GM12872 (cell line): ENCODE data around the gene TSHZ2.

Experiments
- TF ChIP-seq, protein P1 (sequence below): IDR thresholded peaks from 3 replicates; pipeline ENCODE4 v1.5.1; 2011; ENCODE audit warnings: low read depth, mild to moderate bottlenecking, low read length, moderate library complexity; ENCODE audit not compliant: insufficient read depth

Gene TSHZ2

DNA sequence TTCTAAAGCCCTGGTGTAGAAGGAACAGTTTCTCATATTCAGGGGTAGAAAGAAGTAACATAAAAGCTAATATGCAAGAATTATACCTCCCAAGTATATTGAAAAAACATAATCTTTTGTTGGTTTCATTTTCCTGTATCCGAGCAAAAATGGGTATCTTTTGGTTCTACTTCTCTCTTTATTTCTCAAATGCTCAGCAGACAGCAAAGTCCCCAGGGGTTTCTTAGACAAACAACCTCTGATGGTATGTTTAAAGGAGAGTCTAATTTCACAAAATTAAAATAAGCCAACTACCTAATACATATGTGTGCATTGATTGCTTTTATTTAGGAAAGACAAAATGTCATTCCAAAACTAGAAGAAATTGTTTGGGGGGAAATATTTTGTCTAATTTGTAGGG is 131.0 kb downstream of the TSHZ2 start:
- TF ChIP-seq, protein P1, sequence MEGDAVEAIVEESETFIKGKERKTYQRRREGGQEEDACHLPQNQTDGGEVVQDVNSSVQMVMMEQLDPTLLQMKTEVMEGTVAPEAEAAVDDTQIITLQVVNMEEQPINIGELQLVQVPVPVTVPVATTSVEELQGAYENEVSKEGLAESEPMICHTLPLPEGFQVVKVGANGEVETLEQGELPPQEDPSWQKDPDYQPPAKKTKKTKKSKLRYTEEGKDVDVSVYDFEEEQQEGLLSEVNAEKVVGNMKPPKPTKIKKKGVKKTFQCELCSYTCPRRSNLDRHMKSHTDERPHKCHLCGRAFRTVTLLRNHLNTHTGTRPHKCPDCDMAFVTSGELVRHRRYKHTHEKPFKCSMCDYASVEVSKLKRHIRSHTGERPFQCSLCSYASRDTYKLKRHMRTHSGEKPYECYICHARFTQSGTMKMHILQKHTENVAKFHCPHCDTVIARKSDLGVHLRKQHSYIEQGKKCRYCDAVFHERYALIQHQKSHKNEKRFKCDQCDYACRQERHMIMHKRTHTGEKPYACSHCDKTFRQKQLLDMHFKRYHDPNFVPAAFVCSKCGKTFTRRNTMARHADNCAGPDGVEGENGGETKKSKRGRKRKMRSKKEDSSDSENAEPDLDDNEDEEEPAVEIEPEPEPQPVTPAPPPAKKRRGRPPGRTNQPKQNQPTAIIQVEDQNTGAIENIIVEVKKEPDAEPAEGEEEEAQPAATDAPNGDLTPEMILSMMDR = no peak

DNA sequence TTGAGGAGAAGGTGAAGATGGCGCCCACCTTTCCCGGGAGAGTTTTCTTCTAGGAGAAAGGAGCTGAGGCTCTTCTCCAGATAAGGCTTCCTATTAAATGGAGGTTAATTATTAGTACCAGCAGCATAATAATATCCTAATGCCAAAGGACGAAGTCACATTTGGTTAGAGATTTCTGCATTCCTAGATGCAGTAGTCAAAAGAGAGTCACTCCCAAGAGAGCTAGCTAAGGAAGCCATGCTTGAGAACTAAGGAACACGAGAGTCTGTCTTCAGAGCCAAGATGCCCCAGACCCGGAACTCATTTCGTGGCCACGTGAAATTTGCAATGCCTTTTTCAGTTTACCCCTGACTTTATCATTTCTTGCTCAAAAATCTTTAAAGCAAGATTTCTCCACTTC is 132.7 kb downstream of the TSHZ2 start:
- TF ChIP-seq, protein P1 = no peak

DNA sequence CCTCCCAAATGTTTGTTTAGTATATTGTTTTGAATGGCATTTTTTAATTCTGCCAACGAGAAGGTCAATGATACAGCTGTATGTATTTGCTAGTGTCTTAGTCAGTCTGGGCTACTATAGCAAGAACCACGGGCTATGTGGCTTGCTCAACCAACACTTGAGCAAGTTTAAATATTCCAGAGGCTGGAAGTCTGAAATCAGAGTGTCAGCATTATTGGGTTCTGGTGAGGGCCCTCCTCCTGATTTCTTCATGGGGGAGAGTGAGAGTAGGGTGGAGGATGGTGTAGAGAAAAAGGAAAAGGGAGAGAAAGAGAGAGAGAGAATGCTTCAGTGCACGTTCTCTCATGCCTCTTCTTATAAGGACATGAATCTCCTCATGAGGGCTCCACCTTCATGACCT is 144.6 kb downstream of the TSHZ2 start:
- TF ChIP-seq, protein P1 = no peak

DNA sequence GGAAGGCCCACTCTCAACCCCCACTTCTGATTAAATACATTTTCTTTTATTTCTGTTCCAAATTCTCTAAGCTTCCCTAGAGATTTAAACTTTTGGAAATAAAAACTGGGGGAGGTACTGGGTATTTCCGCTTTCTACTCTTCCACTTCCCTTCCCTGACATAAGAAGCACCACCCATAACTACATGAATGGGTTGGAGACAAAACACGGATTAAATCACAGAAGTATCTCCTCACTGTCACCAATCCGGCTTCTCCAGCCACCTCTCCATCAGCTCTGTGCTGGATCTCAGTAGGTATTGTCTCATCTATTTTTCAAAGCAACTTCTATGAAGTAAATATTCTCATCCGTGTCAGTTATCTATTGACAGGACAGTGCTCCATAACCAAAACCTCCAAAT is 150.7 kb downstream of the TSHZ2 start:
- TF ChIP-seq, protein P1 = no peak

DNA sequence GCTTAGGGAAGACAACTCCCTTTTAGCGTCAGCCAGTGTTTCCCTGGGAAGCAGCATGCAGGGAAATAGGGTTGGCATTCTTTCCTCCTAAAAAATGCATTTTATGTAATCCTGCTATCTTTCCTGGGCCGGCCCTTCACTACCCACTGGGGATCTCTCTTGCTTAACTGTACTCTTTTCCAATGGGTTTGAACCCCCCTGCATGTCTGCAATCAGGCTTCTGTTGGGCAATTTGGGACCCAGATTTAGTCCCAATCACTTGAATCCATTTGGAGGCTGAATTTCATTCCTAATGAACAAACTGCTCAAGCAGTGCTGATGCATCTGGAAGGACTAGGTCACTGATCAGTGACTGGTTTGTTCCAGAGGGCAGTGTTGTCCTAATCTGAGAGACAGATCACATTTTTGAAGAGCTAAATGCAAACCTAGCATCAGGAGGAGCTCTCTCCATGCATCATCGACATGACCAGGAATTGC is 152.0 kb downstream of the TSHZ2 start:
- TF ChIP-seq, protein P1 = no peak

DNA sequence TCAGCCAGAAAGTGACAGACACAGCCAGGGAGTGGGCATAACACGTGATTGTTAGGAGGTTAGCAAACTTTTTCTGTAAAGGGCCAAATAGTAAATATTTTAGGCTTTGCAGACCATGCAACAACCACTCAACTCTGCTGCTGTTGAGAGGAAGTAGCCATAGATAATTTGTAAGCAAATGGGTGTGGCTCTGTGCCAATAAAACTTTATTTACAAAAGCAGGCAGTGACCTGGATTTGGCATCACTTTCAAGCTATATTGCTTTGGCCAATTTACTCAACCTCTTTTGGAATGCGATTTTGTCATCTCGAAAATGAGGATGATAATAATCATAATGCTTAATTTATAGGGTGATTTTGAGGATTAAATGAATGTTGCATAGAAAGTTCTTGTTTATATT is 152.6 kb downstream of the TSHZ2 start:
- TF ChIP-seq, protein P1 = no peak

DNA sequence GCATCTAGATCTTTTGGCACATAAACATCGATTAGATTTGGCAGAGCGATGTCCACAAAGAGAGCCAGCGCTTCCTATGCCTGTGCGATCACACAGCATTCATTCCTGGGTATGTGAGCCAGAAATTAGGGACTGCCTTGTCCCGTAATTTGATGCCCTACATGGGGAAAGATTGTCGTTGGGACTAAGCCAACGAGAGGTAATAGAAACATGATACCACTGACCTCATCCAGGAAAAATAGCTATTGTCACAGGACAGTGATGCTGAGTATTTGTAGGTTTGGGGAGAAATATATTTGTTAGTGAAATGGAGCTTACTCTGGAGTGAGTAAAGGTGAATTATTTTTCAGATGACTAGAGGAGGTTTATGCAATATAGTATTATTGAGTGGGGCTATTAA is 154.0 kb downstream of the TSHZ2 start:
- TF ChIP-seq, protein P1 = no peak

DNA sequence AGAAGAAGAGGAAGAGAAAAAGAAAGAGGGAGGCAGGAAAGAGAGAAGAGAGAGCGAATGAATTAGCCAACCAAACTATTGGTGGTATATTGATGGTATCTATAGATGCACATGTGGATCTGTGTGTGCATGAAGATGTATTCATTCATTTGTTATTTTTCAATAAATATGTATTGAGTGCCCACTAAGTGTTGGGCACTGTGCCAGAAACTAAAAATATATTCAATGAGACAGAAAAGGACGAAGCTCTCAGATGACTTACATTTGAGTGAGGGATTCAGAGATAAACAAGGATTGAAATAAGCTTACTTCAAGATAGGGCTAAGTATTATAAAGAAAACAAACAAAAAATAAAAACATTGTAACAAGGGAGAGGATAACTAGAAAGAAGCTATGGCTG is 154.9 kb downstream of the TSHZ2 start:
- TF ChIP-seq, protein P1 = no peak
